GM23248 (cell line): ENCODE measurements around the gene BARX2. TPM values are rescaled to one million over a fixed set of nuclear protein-coding genes. Genes with fewer than 3 reads are reported as not detected.

Experiments used
- DNase-seq: peaks from one replicate; pipeline ENCODE4 v3.0.0-alpha.2; 2015
- H2AFZ ChIP-seq: fragments of 200-600 bp; sonication (generic); 2 replicates; pipeline ENCODE4 v1.6.1; 2016; ENCODE audit warnings: antibody characterized with exemption
- H3F3A ChIP-seq: fragments of 200-600 bp; sonication (generic); 2 replicates; pipeline ENCODE4 v1.6.1; 2016; ENCODE audit warnings: mild to moderate bottlenecking, antibody characterized with exemption, mixed run types; ENCODE audit not compliant: insufficient read depth
- H3K27ac ChIP-seq: fragments of 200-600 bp; sonication (generic); 2 replicates; pipeline ENCODE4 v1.5.1; 2016; ENCODE audit warnings: mild to moderate bottlenecking
- H3K27me3 ChIP-seq: fragments of 200-600 bp; sonication (generic); replicated peaks from 2 replicates; pipeline ENCODE4 v1.6.1; 2016; ENCODE audit warnings: mild to moderate bottlenecking; ENCODE audit not compliant: insufficient read depth
- H3K36me3 ChIP-seq: fragments of 200-600 bp; sonication (generic); 2 replicates; pipeline ENCODE4 v1.6.1; 2016; ENCODE audit warnings: low read depth, mild to moderate bottlenecking
- H3K4me1 ChIP-seq: fragments of 200-600 bp; sonication (generic); 2 replicates; pipeline ENCODE4 v1.6.1; 2016; ENCODE audit warnings: mild to moderate bottlenecking; ENCODE audit not compliant: insufficient read depth
- H3K4me2 ChIP-seq: fragments of 200-600 bp; sonication (generic); one replicate; pipeline ENCODE4 v1.6.1; 2016; ENCODE audit warnings: mild to moderate bottlenecking; ENCODE audit not compliant: unreplicated experiment
- H3K4me3 ChIP-seq: fragments of 200-600 bp; sonication (generic); 2 replicates; pipeline ENCODE4 v1.5.1; 2016; ENCODE audit warnings: mild to moderate bottlenecking
- H3K79me2 ChIP-seq: fragments of 200-600 bp; sonication (generic); 2 replicates; pipeline ENCODE4 v1.6.1; 2016; ENCODE audit warnings: mild to moderate bottlenecking; ENCODE audit not compliant: insufficient read depth
- H3K9ac ChIP-seq: fragments of 200-600 bp; sonication (generic); 2 replicates; pipeline ENCODE4 v1.6.1; 2016; ENCODE audit warnings: mild to moderate bottlenecking
- H3K9me2 ChIP-seq: fragments of 200-600 bp; sonication (generic); 2 replicates; pipeline ENCODE4 v1.6.1; 2016; ENCODE audit warnings: mixed run types, mild to moderate bottlenecking, moderate library complexity; ENCODE audit not compliant: insufficient read depth
- H3K9me3 ChIP-seq: fragments of 200-600 bp; sonication (generic); one replicate; pipeline ENCODE4 v1.6.1; 2017; ENCODE audit warnings: low read depth
- H4K20me1 ChIP-seq: fragments of 200-600 bp; sonication (generic); 2 replicates; pipeline ENCODE4 v1.6.0; 2016; ENCODE audit not compliant: insufficient read depth
- EZH2 ChIP-seq: fragments of 200-600 bp; sonication (generic); IDR thresholded peaks from 2 replicates; pipeline ENCODE4 v1.6.1; 2018; ENCODE audit warnings: antibody characterized with exemption, mild to moderate bottlenecking; ENCODE audit not compliant: insufficient read depth, poor library complexity, severe bottlenecking
- EZH2phosphoT487 ChIP-seq: fragments of 200-600 bp; sonication (generic); IDR thresholded peaks from 2 replicates; pipeline ENCODE4 v1.6.1; 2018; ENCODE audit warnings: antibody characterized with exemption, moderate library complexity, mild to moderate bottlenecking, low read depth; ENCODE audit not compliant: insufficient read depth
- WGBS, 2 experiments: methylation state at CpG; one replicate each; pipeline ENCODE4 v1.1.6; 2015 to 2017; ENCODE audit warnings: low lambda C conversion rate in 2 of 2, low coverage in 1 of 2; ENCODE audit errors: missing lambda C conversion rate in 2 of 2; 5-methylcytosine and 5-hydroxymethylcytosine counted together
- in situ Hi-C: fragments of 300-500 bp; cut with MboI; formaldehyde crosslinking; loops from 2 replicates; pipeline ENCODE4 v1.15.0; 2020
- polyA plus RNA-seq: library from polyadenylated mRNA; unstranded; fragments of >200 nt; fragmentation: Nextera tagmentation; extraction: Ambion mirVana; gene quantifications from 2 replicates; pipeline ENCODE4 v1.2.1, GENCODE V29; 2016
- total RNA-seq: library from RNA; depleted of rRNA; stranded (reverse); fragments of >200 nt; shearing (Covaris generic); gene quantifications from 2 replicates; pipeline ENCODE4 v1.2.3, GENCODE V29; 2014

Gene BARX2
- total and polyA plus RNA-seq, 2 experiments from 2014 or later = not detected

DNA sequence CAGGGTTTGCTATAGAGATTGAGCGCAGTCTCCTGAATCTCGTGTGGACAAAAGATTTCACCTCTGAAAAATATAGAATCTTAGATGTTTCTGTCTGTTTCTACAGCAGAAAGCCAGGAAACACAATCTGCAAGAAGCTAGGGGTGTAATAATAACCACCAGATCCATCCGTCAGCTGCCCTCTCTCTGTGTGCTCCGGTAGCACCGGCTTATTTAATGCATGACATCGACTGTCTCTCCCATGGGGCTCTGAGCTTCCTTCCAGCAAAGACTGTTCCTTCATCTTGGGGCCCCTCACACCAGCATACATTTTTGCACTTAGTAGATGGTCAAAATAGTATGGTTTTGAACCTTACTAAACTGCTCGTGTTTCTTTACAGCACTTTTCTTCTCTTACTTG lies 20.2 kb downstream of the BARX2 start:
- H3K4me2 ChIP-seq = no peak overlapping the region
- H3K4me1 ChIP-seq = no peaks in the 10 kb centered on the region
- in situ Hi-C loops = no loop called here
- no peak overlapping the region for H3K9ac ChIP-seq
- H3K27ac ChIP-seq = no peak overlapping the region
- TF ChIP-seq EZH2 (no peak), EZH2phosphoT487 (no peak)
- 24 to 32% methylated on average over 7 of the region's 7 CpGs for WGBS, 2 experiments
- H3K36me3 ChIP-seq = no peaks in the 10 kb centered on the region
- DNase-seq = no peak
- H3K4me3 ChIP-seq = no peak overlapping the region
- H2AFZ ChIP-seq = no peak overlapping the region
- no peaks in the 10 kb centered on the region for H4K20me1 ChIP-seq
- H3K9me3 ChIP-seq = no peaks in the 10 kb centered on the region
- peaks cover 75% of the 10 kb centered on the region for H3K27me3 ChIP-seq
- no peaks in the 10 kb centered on the region for H3K9me2 ChIP-seq
- no peaks in the 10 kb centered on the region for H3F3A ChIP-seq
- no peaks in the 10 kb centered on the region for H3K79me2 ChIP-seq

DNA sequence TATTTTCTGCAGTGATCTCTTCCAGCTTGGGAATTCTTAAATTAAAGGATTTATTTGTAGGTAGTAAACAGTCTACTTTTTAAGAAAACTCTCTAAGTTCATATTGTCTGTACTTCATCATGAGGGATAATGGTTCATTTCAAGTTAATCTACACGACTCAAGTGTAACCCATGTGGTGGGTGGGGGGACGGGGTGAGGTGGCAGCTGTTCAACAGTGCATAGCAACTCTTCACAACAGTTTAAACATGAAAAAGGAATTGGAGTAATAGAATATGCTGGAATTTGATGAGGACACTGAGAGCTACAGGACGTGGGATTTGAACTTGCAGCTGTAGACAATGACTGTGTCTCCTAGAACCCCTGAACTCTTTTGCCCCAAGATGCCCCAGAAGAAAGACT lies 20.8 kb downstream of the BARX2 start:
- no peaks in the 10 kb centered on the region for H3K4me1 ChIP-seq
- no peak overlapping the region for H2AFZ ChIP-seq
- no peaks in the 10 kb centered on the region for H3K79me2 ChIP-seq
- H3K27me3 ChIP-seq = peaks cover 71% of the 10 kb centered on the region
- H3K36me3 ChIP-seq = no peaks in the 10 kb centered on the region
- H3K9ac ChIP-seq = no peak overlapping the region
- no peaks in the 10 kb centered on the region for H3K9me3 ChIP-seq
- no peak overlapping the region for H3K4me3 ChIP-seq
- H3K4me2 ChIP-seq = no peak overlapping the region
- H3F3A ChIP-seq = no peaks in the 10 kb centered on the region
- in situ Hi-C loops = no loop called here
- H4K20me1 ChIP-seq = no peaks in the 10 kb centered on the region
- H3K9me2 ChIP-seq = no peaks in the 10 kb centered on the region
- no peak for TF ChIP-seq EZH2phosphoT487
- no peak for TF ChIP-seq EZH2
- WGBS, 2 experiments = 0 to 3% methylated on average over 3 of the region's 3 CpGs
- DNase-seq = no peak
- H3K27ac ChIP-seq = no peak overlapping the region

DNA sequence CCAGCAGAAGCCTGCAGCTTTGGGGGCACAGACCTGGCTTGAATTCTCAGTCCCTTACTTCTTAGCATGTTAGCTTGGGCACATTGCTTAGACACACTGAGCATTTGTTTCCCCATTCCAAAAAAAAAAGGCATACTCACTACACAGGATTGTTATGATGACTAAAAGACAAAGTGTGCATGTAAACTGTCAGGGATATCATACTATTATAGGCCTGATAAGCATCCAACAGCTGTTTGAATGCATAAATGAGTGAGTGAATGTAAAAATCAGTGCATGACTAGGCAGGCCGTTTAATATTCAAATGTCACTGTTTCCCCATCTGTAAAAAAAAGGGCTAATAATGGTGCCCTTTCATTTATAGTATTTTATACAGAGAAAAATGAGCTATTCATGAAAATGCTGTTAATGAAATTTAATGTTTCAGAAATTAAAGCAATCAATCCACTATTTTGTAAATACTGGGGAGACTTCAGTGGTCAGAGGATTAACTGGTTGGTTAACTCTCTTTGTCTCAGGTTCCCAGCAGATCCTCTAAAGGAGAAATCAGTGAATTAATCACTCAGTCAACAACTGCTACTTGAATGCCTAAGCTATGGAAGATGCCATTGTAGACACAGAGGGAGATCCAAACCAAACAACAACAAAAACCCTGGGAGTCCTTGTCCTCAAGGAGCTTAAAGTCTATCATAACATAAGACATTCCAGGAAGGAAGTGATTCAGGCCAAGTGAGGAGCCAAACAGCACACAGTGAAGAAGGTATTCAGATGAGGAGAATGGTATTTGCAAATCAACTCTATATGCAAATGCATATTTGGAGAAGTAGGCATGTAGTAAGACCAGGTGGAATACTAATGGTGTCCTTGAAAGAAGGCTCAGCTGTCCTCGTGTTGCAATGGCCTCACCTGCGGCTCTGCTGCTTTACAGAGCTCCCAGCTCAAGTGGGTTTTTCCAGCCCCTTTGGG lies 26.8 kb downstream of the BARX2 start:
- no peaks in the 10 kb centered on the region for H3F3A ChIP-seq
- no peaks in the 10 kb centered on the region for H3K9me3 ChIP-seq
- TF ChIP-seq EZH2 = no peak
- no peak for TF ChIP-seq EZH2phosphoT487
- H2AFZ ChIP-seq = no peak overlapping the region
- H3K4me1 ChIP-seq = no peaks in the 10 kb centered on the region
- no peak overlapping the region for H3K4me2 ChIP-seq
- in situ Hi-C loops = no loop called here
- DNase-seq = no peak
- no peaks in the 10 kb centered on the region for H4K20me1 ChIP-seq
- H3K9me2 ChIP-seq = no peaks in the 10 kb centered on the region
- peaks cover 36% of the 10 kb centered on the region for H3K27me3 ChIP-seq
- H3K36me3 ChIP-seq = no peaks in the 10 kb centered on the region
- 9 to 15% methylated on average over 3 of the region's 3 CpGs for WGBS, 2 experiments
- no peaks in the 10 kb centered on the region for H3K79me2 ChIP-seq
- H3K4me3 ChIP-seq = no peak overlapping the region
- H3K27ac ChIP-seq = no peak overlapping the region
- no peak overlapping the region for H3K9ac ChIP-seq

- in situ Hi-C loops = no loop called here
- Histone ChIP-seq H3K27ac (no peak overlapping the region), H3K4me1 (no peaks in the 10 kb centered on the region), H3K4me3 (no peak overlapping the region), H3K36me3 (no peaks in the 10 kb centered on the region), H2AFZ (no peak overlapping the region), H3K9me2 (no peaks in the 10 kb centered on the region), H3F3A (no peaks in the 10 kb centered on the region), H4K20me1 (no peaks in the 10 kb centered on the region), H3K79me2 (no peaks in the 10 kb centered on the region), H3K9me3 (no peaks in the 10 kb centered on the region), H3K27me3 (peaks cover 38% of the 10 kb centered on the region), H3K4me2 (no peak overlapping the region), H3K9ac (no peak overlapping the region)
- no peak for TF ChIP-seq EZH2
- TF ChIP-seq EZH2phosphoT487 = no peak
- DNase-seq = no peak
- WGBS, 2 experiments = 21 to 30% methylated on average over 4 of the region's 4 CpGs
Observed at GRCh38 chr11:129404731-129405130, 29.1 kb downstream of the BARX2 start.
